Stimulated activated CD4-positive, alpha-beta T cell treated with anti-CD3 and anti-CD28 coated beads, Interleukin-12 subunit alpha, Interleukin-12 subunit beta, amount 100 ng/mL, for 24 hours (primary cell): ENCODE data around the gene RBM20.
"Not testable (repeated sequence)": the region's sequence is repeated elsewhere in the genome, so short reads cannot be mapped to it uniquely, and the experiment has no call there.

Experiments
- DNase-seq, 2 experiments: peaks; one replicate each; pipeline ENCODE4 v3.0.0-alpha.2; 2020; ENCODE audit warnings: low read depth in 2 of 2

Gene RBM20

GRCh38 chr10:110643653-110644597 is at the start of gene RBM20:
TSS of gene RBM20 (plus strand) at chr10:110644336. CDS start at chr10:110644455, 119 bp downstream.
- DNase-seq: peak in 1 of 2 experiments; percentile 2

- DNase-seq: no peak
These were observed 46.7 kb upstream of the RBM20 start for GRCh38 chr10:110597476-110597875.

DNA sequence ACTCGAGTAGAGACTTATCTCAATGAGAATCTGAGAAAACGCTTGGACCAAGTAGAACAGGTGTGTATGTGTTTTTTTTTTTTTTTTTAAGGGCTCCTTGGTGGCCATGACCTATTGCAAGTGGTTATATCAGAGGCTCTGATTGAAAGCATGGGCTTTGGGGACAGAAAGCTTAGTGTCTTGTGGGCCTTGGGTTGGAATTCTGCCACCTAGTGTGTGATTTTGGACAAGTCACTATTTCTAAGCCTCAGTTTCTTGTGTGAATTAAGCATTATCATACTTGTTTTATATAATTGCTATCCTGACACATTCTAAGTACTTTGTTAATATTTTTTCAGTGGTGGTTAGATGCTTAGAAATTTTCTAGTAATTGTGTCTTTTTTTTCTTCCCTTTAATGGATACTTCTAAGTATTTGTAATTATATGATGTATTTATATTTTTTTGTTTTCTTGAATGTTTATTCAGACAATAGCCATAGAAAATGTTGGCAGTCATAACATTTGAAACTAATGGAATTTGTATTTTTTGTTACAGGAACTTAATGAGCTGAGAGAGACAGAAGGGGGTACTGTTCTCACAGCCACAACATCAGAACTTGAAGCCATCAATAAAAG is 43.5 kb upstream of the RBM20 start:
- no peak for DNase-seq

DNA sequence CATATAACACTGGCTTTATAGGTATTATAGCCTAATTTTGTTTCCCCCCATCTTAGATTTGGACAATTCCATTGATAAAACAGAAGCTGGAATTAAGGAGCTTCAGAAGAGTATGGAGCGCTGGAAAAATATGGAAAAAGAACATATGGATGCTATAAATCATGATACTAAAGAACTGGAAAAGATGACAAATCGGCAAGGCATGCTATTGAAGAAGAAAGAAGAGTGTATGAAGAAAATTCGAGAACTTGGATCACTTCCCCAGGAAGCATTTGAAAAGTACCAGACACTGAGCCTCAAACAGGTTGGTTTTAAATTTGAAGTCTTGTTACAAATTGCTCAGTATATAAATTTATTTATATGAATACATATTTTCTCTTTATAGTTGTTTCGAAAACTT is 42.6 kb upstream of the RBM20 start:
- DNase-seq: no peak

GRCh38 chr10:110608087-110608486 is 36.0 kb upstream of the RBM20 start:
- no peak for DNase-seq

DNA sequence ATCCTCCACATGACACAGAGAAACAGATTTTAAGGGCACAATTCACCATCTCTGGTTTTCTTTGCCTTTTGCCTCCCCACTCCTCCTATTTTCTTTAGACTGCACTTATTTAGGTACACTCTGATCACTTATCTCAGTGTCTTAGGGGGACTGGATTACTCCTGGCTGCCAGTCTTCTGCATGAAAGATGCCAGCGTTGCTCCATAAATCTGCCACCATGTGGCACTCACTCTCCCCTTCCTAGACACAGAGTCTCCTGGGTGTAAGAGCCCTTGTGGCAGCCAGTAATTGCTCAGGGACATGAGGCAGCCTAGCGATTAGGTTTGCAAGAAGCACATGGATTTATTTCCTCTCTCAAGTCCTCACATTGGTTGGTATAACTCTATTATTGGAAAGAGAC is 34.5 kb upstream of the RBM20 start:
- DNase-seq: no peak

GRCh38 chr10:110610308-110610774 is 33.8 kb upstream of the RBM20 start:
- DNase-seq: peak; percentile 12 to 29

GRCh38 chr10:110610781-110611180 is 33.4 kb upstream of the RBM20 start:
- not testable (repeated sequence) for DNase-seq

- DNase-seq: no peak
These were observed 32.0 kb upstream of the RBM20 start for GRCh38 chr10:110612087-110612486.

DNA sequence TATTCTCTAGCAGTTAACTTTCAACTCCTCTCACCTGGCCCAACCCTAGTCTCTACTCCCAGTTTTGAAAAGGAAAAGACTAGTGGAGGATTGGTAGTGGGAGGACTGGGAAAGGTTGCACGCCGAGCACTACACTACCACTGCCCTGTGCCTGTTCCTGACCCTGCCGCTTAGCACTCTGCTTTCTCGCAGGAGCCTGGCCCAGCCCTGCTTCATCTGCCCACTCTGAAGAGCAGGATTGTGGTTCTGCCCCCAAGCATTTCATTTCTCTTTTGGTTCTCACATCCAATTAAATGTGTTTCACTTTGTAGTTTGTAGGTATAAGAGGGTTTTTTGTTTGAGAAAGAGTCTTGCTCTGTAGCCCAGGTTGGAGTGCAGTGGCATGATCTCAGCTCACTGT is 31.5 kb upstream of the RBM20 start:
- no peak for DNase-seq

GRCh38 chr10:110613341-110613995 is 30.7 kb upstream of the RBM20 start:
- DNase-seq: no peak

DNA sequence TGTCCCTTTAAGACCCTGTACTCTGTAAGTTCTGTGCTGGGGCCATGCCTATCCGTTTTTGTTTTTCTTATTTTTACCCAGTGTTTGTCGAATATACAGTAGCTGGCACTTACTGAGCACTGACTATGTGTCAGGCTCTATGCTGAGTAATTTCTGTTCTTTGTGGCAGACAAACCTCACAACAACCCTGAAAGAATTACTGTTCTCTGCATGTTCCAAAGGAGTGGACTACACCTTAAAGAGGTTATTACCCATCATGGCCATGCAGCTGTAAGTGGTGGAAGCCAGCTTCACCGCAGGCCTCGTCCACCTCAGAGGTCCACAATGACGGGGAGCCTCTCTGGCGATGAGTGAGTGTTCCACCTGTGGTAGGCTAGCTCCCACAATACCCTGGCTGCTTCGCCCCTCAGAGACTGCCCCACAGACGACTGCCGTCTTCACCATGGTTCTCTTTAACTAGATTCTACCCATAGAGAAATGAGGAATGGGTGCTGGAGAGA is 30.1 kb upstream of the RBM20 start:
- no peak for DNase-seq

- no peak for DNase-seq
These were observed 28.9 kb upstream of the RBM20 start for GRCh38 chr10:110615057-110615747.

DNA sequence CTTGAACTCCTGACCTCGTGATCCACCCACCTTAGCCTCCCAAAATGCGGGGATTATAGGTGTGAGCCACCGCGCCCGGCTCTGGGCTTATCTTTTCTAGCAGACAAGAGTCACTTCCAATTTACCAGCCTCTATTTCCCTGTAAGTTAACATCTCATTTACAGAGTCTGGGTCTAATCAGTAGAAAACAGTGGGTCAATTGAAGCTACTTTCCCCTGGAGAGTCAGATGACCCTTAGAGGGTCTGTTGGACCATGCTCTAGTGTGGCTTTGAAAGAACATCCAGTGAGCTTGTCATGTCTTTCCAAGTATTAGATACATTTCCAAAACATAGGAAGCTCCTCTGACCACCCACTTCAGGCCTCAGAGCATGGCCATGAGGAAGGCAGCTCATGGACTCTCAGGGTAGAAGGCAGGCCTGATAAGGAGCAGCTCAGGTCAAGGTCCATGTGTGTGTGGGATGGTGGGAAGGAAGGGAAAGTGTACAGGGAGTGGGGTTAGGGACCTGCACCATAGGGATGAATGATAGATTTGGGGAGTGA is 27.6 kb upstream of the RBM20 start:
- no peak for DNase-seq

- DNase-seq: no peak
These were observed 26.5 kb upstream of the RBM20 start for GRCh38 chr10:110617425-110618229.

GRCh38 chr10:110618230-110618610 is 25.9 kb upstream of the RBM20 start:
- DNase-seq: peak; percentile 18 to 43

- no peak for DNase-seq
These were observed 24.4 kb upstream of the RBM20 start for GRCh38 chr10:110619514-110620397.

- DNase-seq: no peak
These were observed 23.8 kb upstream of the RBM20 start for GRCh38 chr10:110620398-110620719.

DNA sequence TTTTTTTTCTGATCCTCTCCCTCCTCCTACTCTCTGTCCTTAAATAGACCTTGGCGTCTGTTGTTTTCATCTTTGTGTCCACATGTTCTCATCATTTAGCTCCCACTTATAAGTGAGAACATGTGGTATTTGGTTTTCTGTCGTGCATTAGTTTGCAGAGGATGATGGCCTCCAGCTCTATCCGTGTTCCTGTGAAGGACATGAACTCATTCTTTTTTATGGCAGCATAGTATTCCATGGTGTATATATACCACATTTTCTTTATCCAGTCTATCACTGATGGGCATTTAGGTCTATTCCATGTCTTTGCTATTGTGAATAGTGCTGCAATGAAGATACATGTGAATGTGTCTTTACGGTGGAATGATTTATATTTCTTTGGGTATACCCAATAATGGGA is 20.8 kb upstream of the RBM20 start:
- not testable (repeated sequence) for DNase-seq
